Measurements from ENCODE around the gene CPNE5.

DNA sequence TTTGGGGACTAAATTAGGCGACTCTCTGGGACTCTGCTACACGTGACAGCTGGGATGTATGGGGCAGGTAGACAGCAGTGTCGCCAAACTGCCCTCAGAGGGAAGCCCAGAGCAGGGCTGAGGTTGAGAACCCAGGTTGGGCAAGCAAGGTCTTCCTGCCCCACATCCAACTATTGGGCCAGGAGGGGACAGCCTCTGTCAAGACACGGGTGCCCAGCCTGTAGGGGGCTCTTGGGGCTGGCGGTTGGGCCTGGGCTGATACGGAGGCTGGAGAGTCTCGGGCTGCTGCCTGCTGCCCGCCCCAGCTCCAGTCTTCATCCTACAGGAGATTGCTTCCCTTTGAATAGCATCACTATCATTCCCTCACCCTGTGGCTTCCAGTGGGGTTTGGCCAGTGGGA lies 33.3 kb downstream of the CPNE5 start:
- TF ChIP-seq FOXM1 (IDR thresholded peaks at IDR 0.05; ENCODE audit: borderline replicate concordance, low read depth) (no peak), TCF12 (IDR thresholded peaks at IDR 0.05; ENCODE audit: low read depth) (no peak), TEAD4 (IDR thresholded peaks at IDR 0.05) (no peak), EGR1 (IDR thresholded peaks at IDR 0.05) (no peak), RAD21 (IDR thresholded peaks at IDR 0.05; ENCODE audit: low read depth) (no peak), NFIC (IDR thresholded peaks at IDR 0.05) (no peak), EP300 (IDR thresholded peaks at IDR 0.05; ENCODE audit: borderline replicate concordance) (no peak)
- TF ChIP-seq, protein P1, sequence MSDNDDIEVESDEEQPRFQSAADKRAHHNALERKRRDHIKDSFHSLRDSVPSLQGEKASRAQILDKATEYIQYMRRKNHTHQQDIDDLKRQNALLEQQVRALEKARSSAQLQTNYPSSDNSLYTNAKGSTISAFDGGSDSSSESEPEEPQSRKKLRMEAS (IDR thresholded peaks at IDR 0.05) = no peak
- TF ChIP-seq, protein P2, sequence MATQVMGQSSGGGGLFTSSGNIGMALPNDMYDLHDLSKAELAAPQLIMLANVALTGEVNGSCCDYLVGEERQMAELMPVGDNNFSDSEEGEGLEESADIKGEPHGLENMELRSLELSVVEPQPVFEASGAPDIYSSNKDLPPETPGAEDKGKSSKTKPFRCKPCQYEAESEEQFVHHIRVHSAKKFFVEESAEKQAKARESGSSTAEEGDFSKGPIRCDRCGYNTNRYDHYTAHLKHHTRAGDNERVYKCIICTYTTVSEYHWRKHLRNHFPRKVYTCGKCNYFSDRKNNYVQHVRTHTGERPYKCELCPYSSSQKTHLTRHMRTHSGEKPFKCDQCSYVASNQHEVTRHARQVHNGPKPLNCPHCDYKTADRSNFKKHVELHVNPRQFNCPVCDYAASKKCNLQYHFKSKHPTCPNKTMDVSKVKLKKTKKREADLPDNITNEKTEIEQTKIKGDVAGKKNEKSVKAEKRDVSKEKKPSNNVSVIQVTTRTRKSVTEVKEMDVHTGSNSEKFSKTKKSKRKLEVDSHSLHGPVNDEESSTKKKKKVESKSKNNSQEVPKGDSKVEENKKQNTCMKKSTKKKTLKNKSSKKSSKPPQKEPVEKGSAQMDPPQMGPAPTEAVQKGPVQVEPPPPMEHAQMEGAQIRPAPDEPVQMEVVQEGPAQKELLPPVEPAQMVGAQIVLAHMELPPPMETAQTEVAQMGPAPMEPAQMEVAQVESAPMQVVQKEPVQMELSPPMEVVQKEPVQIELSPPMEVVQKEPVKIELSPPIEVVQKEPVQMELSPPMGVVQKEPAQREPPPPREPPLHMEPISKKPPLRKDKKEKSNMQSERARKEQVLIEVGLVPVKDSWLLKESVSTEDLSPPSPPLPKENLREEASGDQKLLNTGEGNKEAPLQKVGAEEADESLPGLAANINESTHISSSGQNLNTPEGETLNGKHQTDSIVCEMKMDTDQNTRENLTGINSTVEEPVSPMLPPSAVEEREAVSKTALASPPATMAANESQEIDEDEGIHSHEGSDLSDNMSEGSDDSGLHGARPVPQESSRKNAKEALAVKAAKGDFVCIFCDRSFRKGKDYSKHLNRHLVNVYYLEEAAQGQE (IDR thresholded peaks at IDR 0.05; ENCODE audit: low read depth) = no peak
